ENCODE data around the gene PRR23A.

The PRR23A gene

DNA sequence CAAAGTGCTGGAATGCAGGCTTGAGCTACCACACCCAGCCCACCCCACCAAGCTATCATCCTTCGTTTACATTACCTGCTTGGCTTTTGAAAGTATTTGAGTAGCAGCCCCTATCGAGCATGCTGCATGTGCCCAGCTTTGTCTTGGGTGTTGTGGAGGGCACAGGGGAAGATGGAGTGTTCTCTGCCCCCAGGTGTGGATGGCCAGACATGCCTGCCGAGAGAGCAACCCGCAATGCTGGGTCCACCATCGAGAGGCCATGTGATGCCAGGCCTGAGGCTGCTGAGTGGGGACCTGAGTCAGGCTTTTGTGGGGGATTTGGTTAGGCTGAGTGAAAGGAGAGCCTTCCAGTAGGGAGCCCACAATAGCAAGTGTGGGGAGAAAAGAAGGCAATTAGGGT, 33.1 kb downstream of the PRR23A start:
- no peak for DNase-seq (ENCODE audit: low spot score)

DNA sequence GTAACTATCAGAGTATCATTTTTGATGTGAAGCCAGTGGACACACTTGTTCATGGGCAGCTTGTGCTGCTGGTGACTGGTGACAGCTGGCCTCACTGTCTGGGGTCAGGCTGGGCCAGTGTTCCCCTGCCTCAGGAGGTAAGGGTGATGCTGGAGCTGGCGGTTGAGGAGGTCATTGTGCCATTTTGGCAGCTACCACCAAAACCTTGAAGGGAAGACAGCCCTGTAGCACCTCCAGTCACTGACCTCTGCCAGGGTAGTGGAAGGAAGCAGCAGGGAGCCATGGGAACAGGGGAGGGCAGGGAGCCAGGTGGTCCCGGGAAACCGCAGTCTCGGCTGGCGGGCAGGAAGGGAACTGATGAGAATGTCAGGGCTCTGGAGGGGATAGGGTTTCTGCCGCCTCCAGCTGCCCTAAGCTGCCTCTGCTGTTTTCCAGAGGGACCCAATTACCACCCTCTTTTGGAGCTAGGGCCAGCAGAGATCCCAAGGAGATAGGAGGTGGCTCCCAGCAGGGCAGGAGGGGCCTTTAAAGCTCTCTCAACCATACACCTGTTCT, 34.2 kb downstream of the PRR23A start:
- DNase-seq (ENCODE audit: low spot score) = no peak

DNA sequence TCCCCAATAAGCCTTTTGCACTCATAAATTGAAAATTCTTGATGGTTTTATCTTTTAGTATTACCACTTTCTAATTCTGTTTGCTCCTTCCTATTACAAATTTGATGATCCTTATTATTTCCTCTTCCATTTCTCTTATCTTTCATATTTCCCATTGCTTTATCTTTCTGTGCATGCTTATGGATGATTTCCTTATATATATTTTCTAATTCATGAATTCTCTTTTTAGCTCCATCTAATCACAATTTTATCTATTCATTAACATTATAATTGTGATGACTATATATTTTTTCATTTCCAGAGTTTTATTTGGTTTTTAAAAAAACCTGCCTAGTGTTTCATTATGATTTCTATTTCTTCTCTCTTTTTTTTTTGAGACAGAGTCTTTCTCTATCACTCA, 41.1 kb downstream of the PRR23A start:
- DNase-seq (ENCODE audit: low spot score) = no peak

DNA sequence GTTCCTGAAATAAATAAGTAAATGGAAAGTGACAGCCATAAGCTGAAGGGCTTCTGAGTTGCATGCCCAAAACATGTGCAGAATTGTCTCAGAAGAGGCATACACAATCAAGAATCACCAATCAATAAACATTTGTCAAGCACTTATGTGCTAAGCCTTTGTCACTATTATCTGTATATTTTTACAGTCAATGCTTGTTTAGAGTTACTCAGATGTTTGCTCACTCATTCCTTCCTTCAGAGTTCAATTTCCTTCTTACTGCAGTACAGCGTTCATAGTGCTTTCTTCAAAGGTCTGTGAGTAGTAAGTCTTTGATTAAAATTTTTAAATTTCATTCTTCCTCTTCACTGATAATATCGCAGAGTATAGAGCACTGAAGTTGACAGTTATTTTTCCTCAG, 41.8 kb downstream of the PRR23A start:
- DNase-seq (ENCODE audit: low spot score) = no peak

DNA sequence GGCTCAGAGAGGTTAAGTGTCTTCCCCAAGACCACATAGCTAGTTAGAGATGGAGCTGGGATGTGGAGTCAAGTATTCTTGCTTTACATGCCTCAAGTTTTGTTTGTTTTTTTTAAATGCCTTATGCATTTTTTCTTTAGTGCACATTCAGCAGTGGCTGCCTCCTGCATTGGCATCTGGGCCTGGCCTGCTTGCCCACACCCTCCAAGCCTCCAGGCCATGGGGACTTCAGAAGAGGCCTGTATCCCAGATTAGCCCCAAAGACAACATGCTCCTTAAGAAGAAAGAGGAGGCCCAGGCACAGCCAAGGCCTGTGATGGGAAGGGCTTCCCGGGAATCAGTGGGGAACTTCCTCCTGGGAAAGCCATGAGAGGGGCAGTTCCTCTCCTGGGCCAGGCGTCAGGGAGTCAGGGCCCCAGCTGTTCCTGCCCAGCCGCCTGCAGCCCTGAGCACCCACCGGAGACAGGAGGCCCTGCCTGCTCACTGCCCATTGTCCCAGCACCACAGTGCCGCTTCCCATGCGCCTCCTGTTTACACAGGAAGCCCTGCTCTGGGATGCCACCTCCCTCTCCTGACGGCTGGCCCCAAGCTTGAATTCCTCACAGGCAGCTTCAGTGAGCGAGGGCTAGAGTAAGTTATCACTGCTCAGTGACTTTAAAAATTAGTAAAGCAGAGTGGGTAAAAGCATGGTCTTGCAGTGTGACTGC, 43.1 kb downstream of the PRR23A start:
- DNase-seq (ENCODE audit: low spot score) = no peak

DNA sequence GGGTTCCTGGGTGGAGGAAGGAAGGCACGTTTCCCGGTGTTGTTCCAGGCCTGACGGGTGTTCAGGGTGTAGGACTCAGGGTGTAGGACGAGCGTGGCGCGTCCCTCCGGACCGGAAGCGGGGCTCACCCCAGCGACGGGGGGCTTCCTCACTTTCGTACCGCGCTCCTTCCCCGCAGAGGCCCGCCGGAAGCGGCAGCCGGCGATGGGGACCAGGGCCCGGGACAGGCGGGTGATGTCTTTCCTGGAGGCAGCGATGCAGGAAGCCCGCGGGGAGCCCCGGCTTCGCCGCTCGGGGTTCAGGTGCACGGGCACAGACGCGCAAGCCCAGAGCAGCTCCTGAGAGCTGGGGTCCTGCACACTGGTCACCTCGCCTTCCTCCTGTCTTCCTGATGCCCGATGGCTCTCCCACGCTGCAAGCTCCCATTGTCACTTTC, 45.6 kb downstream of the PRR23A start:
- DNase-seq (ENCODE audit: low spot score) = no peak

Data from hepatic stellate cell (primary cell).